Nephron progenitor cell (in vitro differentiated cells): ENCODE data around the gene ZFHX3.

Experiments
- DNase-seq: peaks from one replicate; pipeline ENCODE4 v3.0.0; 2021
- H3K27ac Mint-ChIP-seq: 2 replicates; pipeline ENCODE4 v1.8.0; 2021; ENCODE audit warnings: mild to moderate bottlenecking, moderate library complexity, mixed read lengths
- H3K27me3 Mint-ChIP-seq: 2 replicates; pipeline ENCODE4 v1.8.0; 2021; ENCODE audit warnings: mild to moderate bottlenecking, low read depth, mixed read lengths; ENCODE audit not compliant: poor library complexity
- H3K36me3 Mint-ChIP-seq: 2 replicates; pipeline ENCODE4 v1.8.0; 2021; ENCODE audit warnings: low read depth, mixed read lengths
- H3K4me1 Mint-ChIP-seq: 2 replicates; pipeline ENCODE4 v1.8.0; 2021; ENCODE audit warnings: mixed read lengths
- H3K4me3 Mint-ChIP-seq: 2 replicates; pipeline ENCODE4 v1.8.0; 2021; ENCODE audit warnings: mild to moderate bottlenecking, moderate library complexity, mixed read lengths
- H3K9me3 Mint-ChIP-seq: 2 replicates; pipeline ENCODE4 v1.8.0; 2021; ENCODE audit warnings: mild to moderate bottlenecking, moderate library complexity, mixed read lengths
- TF ChIP-seq, protein P1 (sequence below): fragments of 200-600 bp; sonication (generic); IDR thresholded peaks from 2 replicates; pipeline ENCODE4 v1.5.0; 2021; ENCODE audit warnings: antibody characterized with exemption

ZFHX3 gene

DNA sequence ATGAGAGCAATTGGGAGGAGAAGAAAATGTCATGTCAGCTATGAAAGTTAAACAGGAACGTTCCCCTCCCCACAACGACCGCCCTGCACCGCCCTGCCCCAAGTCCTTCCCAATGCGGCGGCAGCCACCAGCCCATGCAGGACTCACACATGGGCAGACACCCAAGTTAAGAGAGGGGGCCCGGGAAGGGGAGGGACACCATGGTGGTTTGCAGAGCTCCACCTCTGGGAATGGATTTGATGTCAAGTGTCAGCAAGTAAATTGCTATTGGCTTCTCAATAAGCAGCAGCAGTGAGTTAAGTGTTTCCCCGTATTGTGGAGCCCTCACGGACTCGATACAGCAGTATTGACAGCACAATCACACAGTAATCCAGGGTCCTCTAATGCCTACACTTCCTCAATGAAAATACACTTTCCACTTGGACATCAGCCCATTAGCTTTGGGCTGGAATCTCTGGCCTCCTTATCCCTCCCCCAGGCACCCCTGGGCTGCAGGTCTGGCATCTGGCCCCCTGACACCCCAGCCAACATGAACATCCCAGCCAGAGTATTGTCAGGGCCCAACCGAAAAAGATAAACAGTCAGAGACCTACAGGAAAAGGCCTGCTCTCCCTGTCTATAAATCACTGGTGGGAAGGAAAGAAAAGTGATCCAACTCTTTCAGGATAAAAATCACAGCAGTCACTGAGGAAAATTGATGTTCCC is 22.6 kb downstream of the ZFHX3 start:
- TF ChIP-seq, protein P1, sequence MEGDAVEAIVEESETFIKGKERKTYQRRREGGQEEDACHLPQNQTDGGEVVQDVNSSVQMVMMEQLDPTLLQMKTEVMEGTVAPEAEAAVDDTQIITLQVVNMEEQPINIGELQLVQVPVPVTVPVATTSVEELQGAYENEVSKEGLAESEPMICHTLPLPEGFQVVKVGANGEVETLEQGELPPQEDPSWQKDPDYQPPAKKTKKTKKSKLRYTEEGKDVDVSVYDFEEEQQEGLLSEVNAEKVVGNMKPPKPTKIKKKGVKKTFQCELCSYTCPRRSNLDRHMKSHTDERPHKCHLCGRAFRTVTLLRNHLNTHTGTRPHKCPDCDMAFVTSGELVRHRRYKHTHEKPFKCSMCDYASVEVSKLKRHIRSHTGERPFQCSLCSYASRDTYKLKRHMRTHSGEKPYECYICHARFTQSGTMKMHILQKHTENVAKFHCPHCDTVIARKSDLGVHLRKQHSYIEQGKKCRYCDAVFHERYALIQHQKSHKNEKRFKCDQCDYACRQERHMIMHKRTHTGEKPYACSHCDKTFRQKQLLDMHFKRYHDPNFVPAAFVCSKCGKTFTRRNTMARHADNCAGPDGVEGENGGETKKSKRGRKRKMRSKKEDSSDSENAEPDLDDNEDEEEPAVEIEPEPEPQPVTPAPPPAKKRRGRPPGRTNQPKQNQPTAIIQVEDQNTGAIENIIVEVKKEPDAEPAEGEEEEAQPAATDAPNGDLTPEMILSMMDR, result no peak
- Mint-ChIP-seq H3K9me3 (no peaks in the 10 kb centered on the region), H3K36me3 (no peaks in the 10 kb centered on the region), H3K4me3 (peak overlapping the region; percentile 57), H3K4me1 (peaks cover 92% of the 10 kb centered on the region), H3K27ac (peak overlapping the region; percentile 96), H3K27me3 (peaks cover 12% of the 10 kb centered on the region)
- DNase-seq, result no peak

DNA sequence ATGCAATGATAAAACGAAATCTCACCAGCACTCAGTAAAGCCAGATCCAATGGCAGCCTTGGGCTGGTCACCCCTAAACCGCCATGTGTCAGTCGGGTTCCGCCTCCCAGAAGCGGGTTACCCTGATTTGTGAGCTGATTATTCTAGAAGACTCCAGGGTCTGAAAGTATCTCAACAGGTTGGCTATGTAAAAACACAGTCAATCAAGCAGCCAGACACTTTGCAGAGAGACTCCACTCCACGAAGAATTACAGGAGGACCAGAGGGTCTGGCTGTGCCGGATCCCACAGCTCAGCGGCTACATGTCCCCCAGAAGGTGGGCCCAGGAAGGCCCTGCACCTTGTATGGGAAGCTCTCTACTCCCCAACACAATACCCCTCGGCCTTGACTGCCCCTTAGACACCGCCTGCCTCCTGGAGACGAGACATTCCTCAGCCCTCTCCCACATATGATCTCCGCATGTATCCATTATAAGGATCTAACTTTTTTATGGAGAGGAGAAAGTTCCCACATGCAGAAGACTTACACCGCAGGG is 23.3 kb downstream of the ZFHX3 start:
- Mint-ChIP-seq H3K27ac (peak overlapping the region; percentile 96), H3K4me1 (peaks cover 92% of the 10 kb centered on the region), H3K27me3 (peaks cover 6% of the 10 kb centered on the region), H3K4me3 (peak overlapping the region; percentile 57), H3K36me3 (no peaks in the 10 kb centered on the region), H3K9me3 (no peaks in the 10 kb centered on the region)
- no peak for DNase-seq
- TF ChIP-seq, protein P1, result no peak

DNA sequence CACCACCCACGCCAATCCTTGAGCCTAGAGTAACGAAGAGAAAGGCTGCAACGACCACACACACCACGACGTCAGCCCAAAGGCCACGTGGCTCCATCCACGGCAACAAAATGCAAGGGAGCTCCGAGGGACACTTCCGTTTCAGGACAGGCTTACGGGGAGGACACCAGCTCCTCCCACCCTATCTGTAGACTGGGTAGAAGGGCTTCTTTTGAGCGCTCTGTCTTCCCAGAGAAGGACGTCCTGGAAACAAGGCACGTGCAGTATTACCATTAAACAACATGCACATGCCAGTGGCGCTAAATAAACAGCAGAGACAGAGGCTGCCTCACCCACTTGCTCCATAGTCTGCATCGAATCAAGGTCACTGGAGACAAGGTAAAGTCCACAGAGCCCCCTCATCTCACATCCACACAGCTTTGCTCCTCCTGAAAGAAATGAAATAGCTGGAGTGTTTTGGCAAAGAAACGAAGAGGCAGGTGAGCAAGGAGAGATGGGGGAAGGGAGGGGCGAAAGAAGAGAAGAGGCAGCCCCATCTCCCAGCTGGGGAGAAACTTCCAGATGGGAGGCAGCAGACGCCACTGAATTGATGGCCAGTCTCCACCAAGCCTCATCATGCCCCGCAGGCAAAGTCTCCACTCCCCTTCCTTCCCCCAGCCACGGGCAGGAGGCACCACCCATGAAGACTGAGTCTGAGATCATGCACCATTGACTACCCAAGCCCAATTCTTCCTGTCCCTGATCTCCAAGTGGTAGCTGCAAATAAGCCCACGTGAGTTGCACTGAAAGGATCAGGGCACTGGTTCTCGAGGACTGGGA is 24.0 kb downstream of the ZFHX3 start:
- Mint-ChIP-seq H3K27me3 (peaks cover 3% of the 10 kb centered on the region), H3K9me3 (no peaks in the 10 kb centered on the region), H3K4me1 (peaks cover 92% of the 10 kb centered on the region), H3K36me3 (no peaks in the 10 kb centered on the region), H3K27ac (peak overlapping the region; percentile 93), H3K4me3 (no peak overlapping the region)
- TF ChIP-seq, protein P1, result no peak
- no peak for DNase-seq

DNA sequence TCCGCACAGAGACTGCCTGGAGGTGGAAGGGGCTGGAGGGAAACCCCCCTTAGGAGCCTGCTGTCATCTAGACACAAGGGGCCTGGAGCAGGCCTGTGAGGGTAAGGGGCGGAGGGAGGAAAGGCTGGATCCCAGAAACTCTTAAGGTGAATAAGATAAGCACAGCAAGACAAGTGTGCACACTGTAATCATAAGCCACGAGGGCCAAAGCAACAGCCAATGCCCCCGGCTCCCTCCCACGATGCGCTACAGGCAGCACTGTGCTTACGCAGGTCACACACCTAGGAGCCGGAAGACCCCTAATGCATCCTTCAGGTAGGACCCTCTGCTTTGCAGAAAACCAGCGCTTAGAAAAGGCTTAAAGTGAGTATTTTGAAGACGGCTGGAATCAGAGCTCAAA is 24.6 kb downstream of the ZFHX3 start:
- TF ChIP-seq, protein P1, result no peak
- H3K4me3 Mint-ChIP-seq, result no peak overlapping the region
- peaks cover 3% of the 10 kb centered on the region for H3K27me3 Mint-ChIP-seq
- peaks cover 91% of the 10 kb centered on the region for H3K4me1 Mint-ChIP-seq
- peaks cover 4% of the 10 kb centered on the region for H3K36me3 Mint-ChIP-seq
- no peak overlapping the region for H3K27ac Mint-ChIP-seq
- H3K9me3 Mint-ChIP-seq, result no peaks in the 10 kb centered on the region
- no peak for DNase-seq

DNA sequence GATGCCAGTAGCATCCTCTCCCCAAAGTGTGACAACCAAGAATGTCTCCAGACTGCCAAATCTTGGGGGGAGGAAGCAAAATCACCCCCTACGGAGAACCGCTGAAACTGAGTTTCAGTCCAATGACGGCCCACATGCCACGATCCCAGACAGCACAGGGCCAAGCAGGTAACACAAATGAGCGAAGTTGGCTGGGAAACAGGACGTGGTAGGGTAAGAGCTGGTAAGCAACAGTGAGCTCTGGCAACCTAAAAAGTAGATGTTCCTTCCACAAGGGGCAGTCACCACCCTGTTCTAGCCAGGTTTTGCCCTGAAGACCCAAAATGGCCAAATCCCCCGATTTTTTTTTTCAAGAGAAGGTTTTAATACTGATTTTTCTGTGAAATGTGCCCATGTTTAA is 25.4 kb downstream of the ZFHX3 start:
- peaks cover 3% of the 10 kb centered on the region for H3K27me3 Mint-ChIP-seq
- no peak overlapping the region for H3K4me3 Mint-ChIP-seq

More for the DNA sequence above, 25.4 kb downstream of the ZFHX3 start:
- Mint-ChIP-seq H3K4me1 (peaks cover 88% of the 10 kb centered on the region), H3K9me3 (no peaks in the 10 kb centered on the region), H3K27ac (no peak overlapping the region), H3K36me3 (peaks cover 4% of the 10 kb centered on the region)
- no peak for DNase-seq
- TF ChIP-seq, protein P1, result no peak
